Measurements from ENCODE around the gene LYPD6.
A peak's percentile ranks its signal among the peaks of the same experiment; 100 is the strongest.
"Not testable (repeated sequence)": the region's sequence is repeated elsewhere in the genome, so short reads cannot be mapped to it uniquely, and the experiment has no call there.

Gene LYPD6

DNA sequence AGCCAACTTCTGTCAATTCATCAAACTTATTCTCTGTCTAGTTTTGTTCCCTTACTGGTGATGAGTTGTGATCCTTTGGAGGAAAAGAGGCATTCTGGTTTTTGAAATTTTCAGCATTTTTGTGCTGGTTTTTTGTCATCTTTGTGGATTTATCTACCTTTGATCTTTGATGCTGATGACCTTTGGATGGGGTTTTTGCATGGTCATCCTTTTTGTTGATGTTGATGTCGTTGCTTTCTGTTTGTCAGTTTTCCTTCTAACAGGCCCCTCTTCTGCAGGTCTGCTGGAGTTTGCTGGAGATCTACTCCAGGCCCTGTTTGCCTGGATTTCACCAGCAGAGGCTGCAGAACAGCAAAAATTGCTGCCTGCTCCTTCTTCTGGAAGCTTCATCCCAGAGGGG lies 168.8 kb downstream of the LYPD6 start:
- not testable (repeated sequence) for H3K9ac ChIP-seq (ENCODE audit: low read length); H3K9me3 ChIP-seq (ENCODE audit: insufficient read depth, low read depth, low read length); H4K8ac ChIP-seq (ENCODE audit: low read depth, low read length); H2AFZ ChIP-seq (ENCODE audit: insufficient read depth, low read length, poor library complexity); H3K79me1 ChIP-seq (ENCODE audit: low read length); H3K36me3 ChIP-seq (ENCODE audit: control insufficient read depth in 1 of 2, insufficient read depth in 2 of 2, low read length in 2 of 2); H3K4ac ChIP-seq (ENCODE audit: low read depth, low read length); H2BK120ac ChIP-seq (ENCODE audit: insufficient read depth, low read length, poor library complexity); H2AK5ac ChIP-seq (ENCODE audit: low read length); H3K4me2 ChIP-seq (ENCODE audit: low read length); H2BK5ac ChIP-seq (ENCODE audit: low read depth, low read length, poor library complexity); DNase-seq; H3K14ac ChIP-seq (ENCODE audit: low read length); H3K4me1 ChIP-seq (ENCODE audit: control insufficient read depth in 1 of 2, insufficient read depth in 2 of 2, low read length in 2 of 2); H3K79me2 ChIP-seq (ENCODE audit: control insufficient read depth, insufficient read depth, low read length, poor library complexity); H3K4me3 ChIP-seq (ENCODE audit: low read depth, low read length); H3K27me3 ChIP-seq (ENCODE audit: insufficient read depth, low read length); H4K12ac ChIP-seq (ENCODE audit: low read depth, low read length); H2BK12ac ChIP-seq (ENCODE audit: low read length); H3K18ac ChIP-seq (ENCODE audit: low read length); H3K23ac ChIP-seq (ENCODE audit: low read length)
- WGBS (ENCODE audit: extremely low coverage, insufficient coverage, insufficient read length): no CpG with 5 or more reads among the region's 1 CpG
- Histone ChIP-seq H4K91ac (ENCODE audit: low read depth, low read length) (peak overlapping the region; percentile 42), H3K27ac (ENCODE audit: low read depth, low read length) (peak overlapping the region; percentile 36)

DNA sequence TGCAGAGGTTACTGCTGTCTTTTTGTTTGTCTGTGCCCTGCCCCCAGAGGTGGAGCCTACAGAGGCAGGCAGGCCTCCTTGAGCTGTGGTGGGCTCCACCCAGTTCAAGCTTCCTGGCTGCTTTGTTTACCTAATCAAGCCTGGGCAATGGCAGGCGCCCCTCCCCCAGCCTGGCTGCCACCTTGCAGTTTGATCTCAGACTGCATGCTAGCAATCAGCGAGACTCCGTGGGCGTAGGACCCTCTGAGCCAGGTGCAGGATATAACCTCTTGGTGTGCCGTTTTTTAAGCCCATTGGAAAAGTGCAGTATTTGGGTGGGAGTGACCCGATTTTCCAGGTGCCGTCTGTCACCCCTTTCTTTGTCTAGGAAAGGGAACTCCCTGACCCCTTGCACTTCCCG lies 176.4 kb downstream of the LYPD6 start:
- not testable (repeated sequence) for H2BK5ac ChIP-seq (ENCODE audit: low read depth, low read length, poor library complexity); H2AK5ac ChIP-seq (ENCODE audit: low read length); H3K18ac ChIP-seq (ENCODE audit: low read length); H4K12ac ChIP-seq (ENCODE audit: low read depth, low read length); H3K4me2 ChIP-seq (ENCODE audit: low read length); H2AFZ ChIP-seq (ENCODE audit: insufficient read depth, low read length, poor library complexity); H3K4me3 ChIP-seq (ENCODE audit: low read depth, low read length); H3K36me3 ChIP-seq (ENCODE audit: control insufficient read depth in 1 of 2, insufficient read depth in 2 of 2, low read length in 2 of 2); H4K91ac ChIP-seq (ENCODE audit: low read depth, low read length); DNase-seq; H3K9ac ChIP-seq (ENCODE audit: low read length); H2BK120ac ChIP-seq (ENCODE audit: insufficient read depth, low read length, poor library complexity); H3K23ac ChIP-seq (ENCODE audit: low read length); H3K14ac ChIP-seq (ENCODE audit: low read length); H4K8ac ChIP-seq (ENCODE audit: low read depth, low read length); H3K27me3 ChIP-seq (ENCODE audit: insufficient read depth, low read length); H3K9me3 ChIP-seq (ENCODE audit: insufficient read depth, low read depth, low read length); H3K79me1 ChIP-seq (ENCODE audit: low read length); H3K27ac ChIP-seq (ENCODE audit: low read depth, low read length); H3K79me2 ChIP-seq (ENCODE audit: control insufficient read depth, insufficient read depth, low read length, poor library complexity); H3K4ac ChIP-seq (ENCODE audit: low read depth, low read length); H3K4me1 ChIP-seq (ENCODE audit: control insufficient read depth in 1 of 2, insufficient read depth in 2 of 2, low read length in 2 of 2); H2BK12ac ChIP-seq (ENCODE audit: low read length)
- no CpG with 5 or more reads among the region's 8 CpGs for WGBS (ENCODE audit: extremely low coverage, insufficient coverage, insufficient read length)

DNA sequence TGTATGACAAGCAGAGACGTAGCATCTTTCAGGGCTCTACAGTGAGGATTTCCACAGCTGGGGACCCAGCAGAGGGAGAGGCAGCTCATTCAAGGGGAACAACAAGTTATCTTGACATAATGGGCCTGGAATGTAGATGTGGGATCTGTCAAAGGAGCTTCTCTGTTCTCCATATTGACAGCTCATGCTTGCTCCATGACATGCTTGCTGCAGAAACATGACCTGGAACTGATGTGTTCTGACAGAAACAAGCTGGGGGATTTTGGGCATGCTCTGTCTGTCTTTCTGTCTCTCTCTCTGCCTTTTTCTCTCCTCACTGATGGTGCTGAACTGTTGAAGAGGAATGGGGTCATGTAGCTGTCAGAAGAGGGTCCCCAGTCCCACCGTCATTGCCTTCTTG lies 177.6 kb downstream of the LYPD6 start:
- no peak overlapping the region for H3K14ac ChIP-seq (ENCODE audit: low read length)
- H4K8ac ChIP-seq (ENCODE audit: low read depth, low read length): no peak overlapping the region
- no peak overlapping the region for H3K4ac ChIP-seq (ENCODE audit: low read depth, low read length)
- H3K36me3 ChIP-seq (ENCODE audit: control insufficient read depth in 1 of 2, insufficient read depth in 2 of 2, low read length in 2 of 2): no peaks in the 10 kb centered on the region
- WGBS (ENCODE audit: extremely low coverage, insufficient coverage, insufficient read length): no CpG with 5 or more reads among the region's 2 CpGs
- peak overlapping the region; percentile 63 for H2BK12ac ChIP-seq (ENCODE audit: low read length)
- H3K9me3 ChIP-seq (ENCODE audit: insufficient read depth, low read depth, low read length): no peaks in the 10 kb centered on the region
- no peak overlapping the region for H3K4me2 ChIP-seq (ENCODE audit: low read length)
- no peak overlapping the region for H3K18ac ChIP-seq (ENCODE audit: low read length)
- no peak overlapping the region for H4K12ac ChIP-seq (ENCODE audit: low read depth, low read length)
- no peak overlapping the region for H2AFZ ChIP-seq (ENCODE audit: insufficient read depth, low read length, poor library complexity)
- H3K79me2 ChIP-seq (ENCODE audit: control insufficient read depth, insufficient read depth, low read length, poor library complexity): no peaks in the 10 kb centered on the region
- no peaks in the 10 kb centered on the region for H3K27me3 ChIP-seq (ENCODE audit: insufficient read depth, low read length)
- H3K4me3 ChIP-seq (ENCODE audit: low read depth, low read length): no peak overlapping the region
- no peak overlapping the region for H3K23ac ChIP-seq (ENCODE audit: low read length)
- no peak overlapping the region for H3K27ac ChIP-seq (ENCODE audit: low read depth, low read length)
- H2AK5ac ChIP-seq (ENCODE audit: low read length): no peak overlapping the region
- H3K9ac ChIP-seq (ENCODE audit: low read length): no peak overlapping the region
- H2BK5ac ChIP-seq (ENCODE audit: low read depth, low read length, poor library complexity): no peak overlapping the region
- no peak overlapping the region for H4K91ac ChIP-seq (ENCODE audit: low read depth, low read length)
- H3K4me1 ChIP-seq (ENCODE audit: control insufficient read depth in 1 of 2, insufficient read depth in 2 of 2, low read length in 2 of 2): peaks cover 6% of the 10 kb centered on the region in 2 experiments
- H3K79me1 ChIP-seq (ENCODE audit: low read length): no peaks in the 10 kb centered on the region
- no peak overlapping the region for H2BK120ac ChIP-seq (ENCODE audit: insufficient read depth, low read length, poor library complexity)
- DNase-seq: no peak

DNA sequence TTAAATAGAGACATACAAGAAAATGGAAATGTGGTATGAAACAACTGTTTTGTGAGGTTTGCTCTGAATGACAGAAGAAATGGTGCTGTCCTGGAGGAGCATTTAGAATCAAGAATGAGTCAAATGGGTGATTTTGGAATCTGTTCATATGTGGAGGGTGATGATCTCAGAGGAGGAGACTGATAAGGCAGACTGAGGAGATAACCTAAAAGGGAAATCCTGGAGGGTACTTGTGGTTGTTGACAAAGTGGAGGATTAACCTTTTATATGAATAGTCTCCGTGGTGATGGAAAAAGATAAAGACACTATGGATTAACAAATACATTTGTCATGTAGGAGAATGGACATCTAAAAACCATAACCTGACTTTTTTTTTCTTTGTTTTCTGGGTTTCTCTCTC lies 183.1 kb downstream of the LYPD6 start:
- no peak overlapping the region for H2BK12ac ChIP-seq (ENCODE audit: low read length)
- WGBS (ENCODE audit: extremely low coverage, insufficient coverage, insufficient read length): no CpG with 5 or more reads among the region's 1 CpG

More for the DNA sequence above, 183.1 kb downstream of the LYPD6 start:
- Histone ChIP-seq H3K36me3 (ENCODE audit: control insufficient read depth in 1 of 2, insufficient read depth in 2 of 2, low read length in 2 of 2) (no peaks in the 10 kb centered on the region), H3K4me3 (ENCODE audit: low read depth, low read length) (no peak overlapping the region), H3K9ac (ENCODE audit: low read length) (no peak overlapping the region), H3K4me1 (ENCODE audit: control insufficient read depth in 1 of 2, insufficient read depth in 2 of 2, low read length in 2 of 2) (no peaks in the 10 kb centered on the region), H3K27ac (ENCODE audit: low read depth, low read length) (no peak overlapping the region), H3K23ac (ENCODE audit: low read length) (no peak overlapping the region), H4K91ac (ENCODE audit: low read depth, low read length) (no peak overlapping the region), H3K9me3 (ENCODE audit: insufficient read depth, low read depth, low read length) (no peaks in the 10 kb centered on the region), H2AK5ac (ENCODE audit: low read length) (no peak overlapping the region), H2BK120ac (ENCODE audit: insufficient read depth, low read length, poor library complexity) (no peak overlapping the region), H3K79me2 (ENCODE audit: control insufficient read depth, insufficient read depth, low read length, poor library complexity) (no peaks in the 10 kb centered on the region), H4K8ac (ENCODE audit: low read depth, low read length) (no peak overlapping the region), H3K27me3 (ENCODE audit: insufficient read depth, low read length) (no peaks in the 10 kb centered on the region), H3K18ac (ENCODE audit: low read length) (no peak overlapping the region), H3K4me2 (ENCODE audit: low read length) (no peak overlapping the region), H2BK5ac (ENCODE audit: low read depth, low read length, poor library complexity) (no peak overlapping the region), H3K14ac (ENCODE audit: low read length) (no peak overlapping the region), H3K79me1 (ENCODE audit: low read length) (no peaks in the 10 kb centered on the region), H3K4ac (ENCODE audit: low read depth, low read length) (no peak overlapping the region), H2AFZ (ENCODE audit: insufficient read depth, low read length, poor library complexity) (no peak overlapping the region), H4K12ac (ENCODE audit: low read depth, low read length) (no peak overlapping the region)
- no peak for DNase-seq
